B cell (primary cell): ENCODE results near the gene ZRANB3.

Source experiments
- CTCF ChIP-seq: fragments of 200-600 bp; IDR thresholded peaks from one replicate; pipeline ENCODE4 v1.8.0; 2022; ENCODE audit warnings: antibody characterized with exemption, mild to moderate bottlenecking
- EZH2 ChIP-seq: IDR thresholded peaks from 2 replicates; pipeline ENCODE4 v1.6.1; 2012; ENCODE audit warnings: borderline replicate concordance, low read depth, mild to moderate bottlenecking, moderate library complexity, low read length; ENCODE audit not compliant: insufficient read depth, poor library complexity, severe bottlenecking

GRCh38 chr2:135093193-135093592 is 437.8 kb downstream of the ZRANB3 start:
- TF ChIP-seq CTCF (no peak), EZH2 (no peak)
